Activated effector memory CD4-positive, alpha-beta T cell treated with Interleukin-2 at 50 U/mL for 16 hours (primary cell): ENCODE data around the gene GDPGP1.
"Not testable (repeated sequence)": the region's sequence is repeated elsewhere in the genome, so short reads cannot be mapped to it uniquely, and the experiment has no call there.

ENCODE experiments used
- DNase-seq: peaks from one replicate; pipeline ENCODE4 v3.0.0-alpha.2; 2020

GDPGP1 gene

GRCh38 chr15:90264671-90265070 lies 30.7 kb downstream of the GDPGP1 start:
- no peak for DNase-seq

DNA sequence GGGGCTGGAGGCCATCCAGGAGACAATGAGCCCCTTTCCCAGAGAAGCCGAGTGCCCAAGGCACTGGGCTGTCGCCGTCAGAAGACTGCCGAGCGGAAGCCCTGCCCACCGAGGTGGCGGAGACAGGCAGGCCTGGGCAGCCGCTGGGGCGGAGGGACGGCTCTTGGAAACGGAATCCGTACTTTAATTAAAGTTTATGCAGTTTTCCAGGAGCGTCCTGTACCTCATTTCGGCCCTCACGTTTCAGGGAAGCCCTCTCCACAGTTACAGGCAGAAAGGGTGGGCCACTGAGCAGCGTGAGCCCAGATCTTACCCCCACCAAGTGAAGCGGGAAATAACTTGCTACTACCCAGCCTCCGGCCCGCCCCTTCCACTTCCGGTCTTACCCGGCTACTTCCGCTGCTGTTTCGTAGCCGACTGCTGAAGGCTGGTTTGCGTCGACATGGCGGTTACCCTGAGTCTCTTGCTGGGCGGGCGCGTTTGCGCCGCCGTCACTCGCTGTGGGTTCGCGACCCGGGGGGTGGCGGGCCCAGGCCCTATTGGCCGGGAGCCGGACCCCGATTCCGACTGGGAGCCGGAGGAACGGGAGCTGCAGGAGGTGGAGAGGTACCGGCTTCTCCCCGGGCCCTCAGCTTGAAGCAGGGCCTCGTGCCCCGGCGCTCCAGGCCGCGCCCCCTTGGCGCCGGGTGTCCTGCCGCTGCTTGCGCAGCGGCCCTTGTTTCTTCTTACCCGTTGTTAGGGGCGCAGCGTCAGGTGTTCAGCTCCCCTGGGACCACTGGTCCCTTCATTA lies 31.5 kb downstream of the GDPGP1 start, which contains the start of gene NGRN:
TSS of gene NGRN (plus strand) at position 402 of the 790 bp plus-strand sequence. CDS start at position 443, 41 bp downstream.
- DNase-seq: peak; percentile 91

GRCh38 chr15:90266061-90266431 lies 32.0 kb downstream of the GDPGP1 start:
- DNase-seq: no peak

GRCh38 chr15:90266485-90266884 lies 32.5 kb downstream of the GDPGP1 start:
- no peak for DNase-seq

DNA sequence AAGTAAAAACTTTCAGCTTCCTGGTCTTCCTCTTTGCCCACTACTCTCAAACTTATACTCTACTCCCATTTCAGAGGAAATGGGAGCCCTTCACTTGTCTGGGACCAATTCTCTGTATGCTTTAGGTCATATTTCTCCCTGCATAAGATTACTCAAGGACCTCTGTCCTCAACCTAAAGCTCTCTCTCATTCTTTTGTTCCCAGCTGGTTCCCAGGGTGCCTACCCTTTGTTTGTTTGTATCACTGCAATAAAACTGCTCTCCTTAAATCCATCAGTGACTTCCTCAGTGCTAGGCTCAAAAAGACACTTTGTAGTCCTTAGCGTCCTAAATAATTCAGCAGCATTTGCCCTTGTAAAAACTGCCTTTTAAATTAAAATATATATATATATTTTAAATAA lies 34.4 kb downstream of the GDPGP1 start:
- DNase-seq: no peak

- DNase-seq: no peak
These were observed 36.6 kb downstream of the GDPGP1 start for GRCh38 chr15:90270502-90271150.

- DNase-seq: no peak
These were observed 37.6 kb downstream of the GDPGP1 start for GRCh38 chr15:90271459-90272166.

DNA sequence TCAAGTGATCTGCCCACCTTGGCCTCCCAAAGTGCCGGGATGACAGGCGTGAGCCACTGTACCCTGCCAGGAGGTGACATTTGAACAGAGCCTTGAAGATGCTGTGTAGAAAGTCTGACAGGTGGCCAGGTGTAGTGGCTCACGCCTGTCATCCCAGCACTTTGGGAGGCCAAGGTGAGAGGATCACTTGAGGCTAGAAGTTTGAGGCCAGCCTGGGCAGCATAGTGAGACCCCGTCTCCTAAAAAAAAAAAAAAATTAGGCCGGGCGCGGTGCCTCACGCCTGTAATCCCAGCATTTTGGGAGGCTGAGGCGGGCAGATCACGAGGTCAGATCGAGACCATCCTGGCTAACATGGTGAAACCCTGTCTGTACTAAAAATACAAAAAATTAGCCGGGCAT lies 44.5 kb downstream of the GDPGP1 start:
- not testable (repeated sequence) for DNase-seq

- DNase-seq: not testable (repeated sequence)
These were observed 46.7 kb downstream of the GDPGP1 start for GRCh38 chr15:90280743-90281142.

DNA sequence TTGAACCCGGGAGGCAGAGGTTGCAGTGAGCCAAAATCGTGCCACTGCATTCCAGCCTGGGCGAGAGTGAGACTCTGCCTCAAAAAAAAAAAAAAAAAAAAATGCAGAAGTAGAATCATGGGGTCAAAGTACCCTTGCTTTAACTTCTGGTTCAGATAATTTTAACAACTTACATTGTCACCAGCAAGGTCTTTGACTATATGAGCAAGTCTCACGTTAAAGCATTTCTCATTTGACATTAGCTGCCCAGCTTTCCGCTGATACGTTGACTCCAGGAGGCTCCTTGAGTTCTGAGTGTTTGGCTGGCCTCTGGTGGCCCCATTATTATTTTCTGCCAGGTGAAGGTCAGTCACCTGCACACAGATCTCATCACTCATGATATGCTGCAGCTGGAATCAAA lies 47.6 kb downstream of the GDPGP1 start:
- DNase-seq: not testable (repeated sequence)

DNA sequence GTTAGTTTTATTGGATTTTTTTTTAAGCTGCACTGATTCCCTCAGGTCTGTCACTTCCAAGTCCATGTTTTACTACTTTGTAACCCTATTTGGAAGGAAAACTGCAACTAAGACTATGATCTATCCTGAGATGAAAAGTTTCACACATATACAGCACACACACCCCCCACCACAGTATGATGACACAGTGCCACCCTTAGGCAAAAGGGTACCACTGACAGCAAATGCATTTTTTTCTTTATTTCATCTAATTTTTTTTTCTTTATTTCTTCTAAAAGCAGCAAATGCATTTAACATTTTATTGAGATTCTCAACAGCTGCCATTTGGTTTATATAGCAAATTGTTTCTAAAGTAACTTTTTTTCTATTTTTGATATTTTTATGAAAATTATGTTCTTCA lies 52.7 kb downstream of the GDPGP1 start:
- peak; percentile 16 for DNase-seq

DNA sequence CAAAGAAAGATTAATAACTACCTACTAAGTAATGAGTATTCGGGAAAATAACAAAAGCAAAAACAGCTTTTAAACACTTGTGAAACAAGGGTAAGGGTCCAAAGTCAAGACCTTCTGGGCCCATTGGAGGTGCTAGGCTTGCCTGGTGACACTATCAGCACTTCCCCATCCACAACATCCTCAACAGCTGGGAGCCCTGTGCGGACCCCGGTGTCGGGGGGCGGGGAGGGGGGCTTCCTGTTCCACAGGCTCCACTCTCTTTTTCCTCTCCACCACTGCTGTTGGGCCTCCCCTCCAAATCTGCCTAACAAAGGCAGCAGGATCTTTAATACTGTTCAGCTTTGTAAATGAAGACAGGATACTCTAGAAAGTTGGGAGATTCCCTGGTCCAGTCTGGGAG lies 53.1 kb downstream of the GDPGP1 start:
- DNase-seq: no peak

- no peak for DNase-seq
These were observed 53.9 kb downstream of the GDPGP1 start for GRCh38 chr15:90287946-90288345.

- no peak for DNase-seq
These were observed 57.8 kb downstream of the GDPGP1 start for GRCh38 chr15:90291679-90292356.

DNA sequence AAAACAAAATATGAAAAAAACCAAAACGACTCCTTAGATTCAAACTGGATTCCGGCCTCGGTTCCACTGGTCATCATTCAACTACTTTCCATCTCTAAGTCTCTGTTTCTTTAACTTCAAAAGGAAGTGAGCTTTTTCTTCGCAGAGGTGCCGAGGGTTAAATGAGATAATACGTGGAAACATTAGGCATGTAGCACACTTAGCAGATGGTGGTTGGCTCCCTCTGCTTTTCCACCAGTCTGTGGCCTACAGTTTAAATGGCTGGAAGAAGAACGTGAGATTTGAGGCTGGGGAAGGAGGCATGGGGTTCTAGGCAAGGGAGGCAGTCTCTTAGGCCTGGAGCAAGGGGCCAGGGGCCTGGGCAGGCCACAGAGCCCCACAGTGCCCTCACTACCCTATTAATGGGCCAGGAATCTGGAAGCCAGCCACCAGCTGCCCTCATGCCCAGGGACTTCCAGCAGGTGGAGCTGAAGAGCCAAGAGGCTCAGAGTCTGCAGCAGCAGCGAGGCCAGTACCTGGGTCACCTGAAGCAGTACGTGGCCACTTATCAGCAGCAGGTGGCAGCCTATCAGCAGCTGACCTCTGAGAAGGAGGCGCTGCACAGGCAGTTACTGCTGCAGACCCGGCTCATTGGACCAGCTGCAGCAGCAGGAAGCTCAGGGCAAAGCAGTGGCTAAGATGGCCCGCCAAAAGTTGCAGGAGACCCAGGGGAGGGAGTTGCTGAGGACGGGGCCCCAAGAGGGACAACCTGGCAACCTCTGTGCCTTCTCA lies 59.2 kb downstream of the GDPGP1 start:
- DNase-seq: peak; percentile 58

GRCh38 chr15:90294159-90294558 lies 60.1 kb downstream of the GDPGP1 start:
- no peak for DNase-seq

DNA sequence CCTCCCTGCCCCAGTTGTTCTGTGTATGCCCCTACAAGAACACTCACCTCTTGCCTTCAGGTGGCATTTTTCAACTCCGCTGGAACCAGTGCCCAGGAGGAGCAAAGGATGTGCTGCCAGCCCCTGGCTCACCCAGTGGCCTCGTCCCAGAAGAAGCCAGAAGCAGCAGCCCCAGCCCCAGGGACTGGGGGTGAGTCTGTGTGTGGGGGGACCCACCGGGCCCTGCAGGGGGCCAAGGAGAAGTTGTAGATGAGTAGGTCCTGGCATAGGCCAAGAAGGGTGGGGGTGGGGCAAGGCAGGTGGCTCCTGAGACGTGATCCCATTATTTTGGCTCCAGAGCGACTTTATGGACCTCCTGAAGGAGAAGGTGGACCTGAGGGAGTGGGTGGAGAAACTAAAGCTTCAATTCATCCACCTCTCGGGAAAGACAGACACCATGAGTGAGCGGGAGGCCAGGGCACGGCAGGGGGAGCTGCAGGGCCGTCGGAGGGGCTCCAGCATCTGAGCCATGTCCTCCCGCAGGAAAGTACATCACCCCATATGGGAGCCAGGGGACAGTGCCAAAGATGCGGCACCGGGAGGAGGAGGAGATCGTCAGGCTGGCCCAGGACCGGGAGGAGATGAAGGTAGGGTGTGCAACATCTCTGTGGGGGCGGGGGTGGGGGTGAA lies 60.7 kb downstream of the GDPGP1 start:
- DNase-seq: no peak

- no peak for DNase-seq
These were observed 61.2 kb downstream of the GDPGP1 start for GRCh38 chr15:90295270-90295648.
